HCT116 (cell line): ENCODE data around the gene NDRG3.

Experiments used
- POLR2A ChIP-seq: IDR thresholded peaks from 2 replicates; pipeline ENCODE4 v1.7.0; 2011; ENCODE audit warnings: borderline replicate concordance; ENCODE audit not compliant: insufficient read depth, insufficient read length; ENCODE audit errors: extremely low read depth
- YY1 ChIP-seq: IDR thresholded peaks from 2 replicates; pipeline ENCODE4 v1.6.1; 2011; ENCODE audit warnings: low read length, low read depth, moderate library complexity, mild to moderate bottlenecking; ENCODE audit not compliant: insufficient replicate concordance; ENCODE audit errors: extremely low read depth
- TF ChIP-seq, protein P1 (sequence below): IDR thresholded peaks from 2 replicates; pipeline ENCODE4 v1.6.1; 2012; ENCODE audit warnings: low read depth
- TF ChIP-seq, protein P2 (sequence below), 3 experiments: fragments of 200-600 bp in 1 of 3; sonication (generic) in 1 of 3; IDR thresholded peaks in 2 of 3; conservative IDR thresholded peaks in 1 of 3; 2 replicates each; pipeline ENCODE4 v1.5.1; 2012 to 2017; ENCODE audit warnings: low read depth in 2 of 3, low read length in 2 of 3, antibody characterized with exemption in 1 of 3, borderline replicate concordance in 1 of 3, control low read depth in 1 of 3, mild to moderate bottlenecking in 1 of 3, mixed read lengths in 1 of 3, mixed run types in 1 of 3, moderate library complexity in 1 of 3; ENCODE audit not compliant: insufficient read depth in 1 of 3

- TF ChIP-seq, protein P1, sequence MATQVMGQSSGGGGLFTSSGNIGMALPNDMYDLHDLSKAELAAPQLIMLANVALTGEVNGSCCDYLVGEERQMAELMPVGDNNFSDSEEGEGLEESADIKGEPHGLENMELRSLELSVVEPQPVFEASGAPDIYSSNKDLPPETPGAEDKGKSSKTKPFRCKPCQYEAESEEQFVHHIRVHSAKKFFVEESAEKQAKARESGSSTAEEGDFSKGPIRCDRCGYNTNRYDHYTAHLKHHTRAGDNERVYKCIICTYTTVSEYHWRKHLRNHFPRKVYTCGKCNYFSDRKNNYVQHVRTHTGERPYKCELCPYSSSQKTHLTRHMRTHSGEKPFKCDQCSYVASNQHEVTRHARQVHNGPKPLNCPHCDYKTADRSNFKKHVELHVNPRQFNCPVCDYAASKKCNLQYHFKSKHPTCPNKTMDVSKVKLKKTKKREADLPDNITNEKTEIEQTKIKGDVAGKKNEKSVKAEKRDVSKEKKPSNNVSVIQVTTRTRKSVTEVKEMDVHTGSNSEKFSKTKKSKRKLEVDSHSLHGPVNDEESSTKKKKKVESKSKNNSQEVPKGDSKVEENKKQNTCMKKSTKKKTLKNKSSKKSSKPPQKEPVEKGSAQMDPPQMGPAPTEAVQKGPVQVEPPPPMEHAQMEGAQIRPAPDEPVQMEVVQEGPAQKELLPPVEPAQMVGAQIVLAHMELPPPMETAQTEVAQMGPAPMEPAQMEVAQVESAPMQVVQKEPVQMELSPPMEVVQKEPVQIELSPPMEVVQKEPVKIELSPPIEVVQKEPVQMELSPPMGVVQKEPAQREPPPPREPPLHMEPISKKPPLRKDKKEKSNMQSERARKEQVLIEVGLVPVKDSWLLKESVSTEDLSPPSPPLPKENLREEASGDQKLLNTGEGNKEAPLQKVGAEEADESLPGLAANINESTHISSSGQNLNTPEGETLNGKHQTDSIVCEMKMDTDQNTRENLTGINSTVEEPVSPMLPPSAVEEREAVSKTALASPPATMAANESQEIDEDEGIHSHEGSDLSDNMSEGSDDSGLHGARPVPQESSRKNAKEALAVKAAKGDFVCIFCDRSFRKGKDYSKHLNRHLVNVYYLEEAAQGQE: no peak
- TF ChIP-seq YY1: no peak
- no peak for TF ChIP-seq POLR2A
- TF ChIP-seq, protein P2, sequence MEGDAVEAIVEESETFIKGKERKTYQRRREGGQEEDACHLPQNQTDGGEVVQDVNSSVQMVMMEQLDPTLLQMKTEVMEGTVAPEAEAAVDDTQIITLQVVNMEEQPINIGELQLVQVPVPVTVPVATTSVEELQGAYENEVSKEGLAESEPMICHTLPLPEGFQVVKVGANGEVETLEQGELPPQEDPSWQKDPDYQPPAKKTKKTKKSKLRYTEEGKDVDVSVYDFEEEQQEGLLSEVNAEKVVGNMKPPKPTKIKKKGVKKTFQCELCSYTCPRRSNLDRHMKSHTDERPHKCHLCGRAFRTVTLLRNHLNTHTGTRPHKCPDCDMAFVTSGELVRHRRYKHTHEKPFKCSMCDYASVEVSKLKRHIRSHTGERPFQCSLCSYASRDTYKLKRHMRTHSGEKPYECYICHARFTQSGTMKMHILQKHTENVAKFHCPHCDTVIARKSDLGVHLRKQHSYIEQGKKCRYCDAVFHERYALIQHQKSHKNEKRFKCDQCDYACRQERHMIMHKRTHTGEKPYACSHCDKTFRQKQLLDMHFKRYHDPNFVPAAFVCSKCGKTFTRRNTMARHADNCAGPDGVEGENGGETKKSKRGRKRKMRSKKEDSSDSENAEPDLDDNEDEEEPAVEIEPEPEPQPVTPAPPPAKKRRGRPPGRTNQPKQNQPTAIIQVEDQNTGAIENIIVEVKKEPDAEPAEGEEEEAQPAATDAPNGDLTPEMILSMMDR (IDR thresholded peaks at IDR 0.05 in 2 of 3, conservative IDR thresholded peaks at IDR 0.05 in 1 of 3; ENCODE audit: borderline replicate concordance in 1 of 3, insufficient read depth in 1 of 3, low read depth in 2 of 3, low read length in 2 of 3): no peak
Observed at GRCh38 chr20:36632147-36632486, 113.8 kb downstream of the NDRG3 start.
